ENCODE results near the gene WDR33.

DNA sequence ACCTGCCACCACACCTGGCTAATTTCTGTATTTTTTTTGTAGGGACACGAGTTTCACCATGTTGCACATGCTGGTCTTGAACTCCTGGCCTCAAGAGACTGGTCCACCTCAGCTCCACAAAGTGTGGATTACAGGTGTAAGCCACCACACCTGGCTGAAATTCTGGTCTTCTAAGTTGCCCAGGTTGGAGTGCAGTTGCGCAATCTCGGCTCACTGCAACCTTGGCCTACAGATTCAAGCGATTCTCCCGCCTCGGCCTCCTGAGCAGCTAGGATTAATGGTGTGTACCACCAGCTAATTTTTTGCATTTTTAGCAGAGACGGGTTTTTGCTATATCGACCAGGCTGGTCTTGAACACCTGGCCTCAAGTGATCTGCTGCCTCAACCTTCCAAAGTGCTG is 41.4 kb upstream of the WDR33 start:
- TF ChIP-seq, protein P1, sequence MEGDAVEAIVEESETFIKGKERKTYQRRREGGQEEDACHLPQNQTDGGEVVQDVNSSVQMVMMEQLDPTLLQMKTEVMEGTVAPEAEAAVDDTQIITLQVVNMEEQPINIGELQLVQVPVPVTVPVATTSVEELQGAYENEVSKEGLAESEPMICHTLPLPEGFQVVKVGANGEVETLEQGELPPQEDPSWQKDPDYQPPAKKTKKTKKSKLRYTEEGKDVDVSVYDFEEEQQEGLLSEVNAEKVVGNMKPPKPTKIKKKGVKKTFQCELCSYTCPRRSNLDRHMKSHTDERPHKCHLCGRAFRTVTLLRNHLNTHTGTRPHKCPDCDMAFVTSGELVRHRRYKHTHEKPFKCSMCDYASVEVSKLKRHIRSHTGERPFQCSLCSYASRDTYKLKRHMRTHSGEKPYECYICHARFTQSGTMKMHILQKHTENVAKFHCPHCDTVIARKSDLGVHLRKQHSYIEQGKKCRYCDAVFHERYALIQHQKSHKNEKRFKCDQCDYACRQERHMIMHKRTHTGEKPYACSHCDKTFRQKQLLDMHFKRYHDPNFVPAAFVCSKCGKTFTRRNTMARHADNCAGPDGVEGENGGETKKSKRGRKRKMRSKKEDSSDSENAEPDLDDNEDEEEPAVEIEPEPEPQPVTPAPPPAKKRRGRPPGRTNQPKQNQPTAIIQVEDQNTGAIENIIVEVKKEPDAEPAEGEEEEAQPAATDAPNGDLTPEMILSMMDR (conservative IDR thresholded peaks at IDR 0.05; ENCODE audit: low read depth, low read length), result no peak
- no peak for TF ChIP-seq EZH2 (IDR thresholded peaks at IDR 0.05; ENCODE audit: borderline replicate concordance, low read depth, low read length, poor library complexity, severe bottlenecking)
